HG02571 (cell line): ENCODE results near the gene CTSZ.
"Not testable (repeated sequence)": the region's sequence is repeated elsewhere in the genome, so short reads cannot be mapped to it uniquely, and the experiment has no call there.

Experiments
- ATAC-seq: cut with Tn5 transposase; IDR thresholded peaks from one replicate; pipeline ENCODE4 v1.9.1; 2021; ENCODE audit warnings: mild to moderate bottlenecking, moderate library complexity; ENCODE audit not compliant: unreplicated experiment

Gene CTSZ

DNA sequence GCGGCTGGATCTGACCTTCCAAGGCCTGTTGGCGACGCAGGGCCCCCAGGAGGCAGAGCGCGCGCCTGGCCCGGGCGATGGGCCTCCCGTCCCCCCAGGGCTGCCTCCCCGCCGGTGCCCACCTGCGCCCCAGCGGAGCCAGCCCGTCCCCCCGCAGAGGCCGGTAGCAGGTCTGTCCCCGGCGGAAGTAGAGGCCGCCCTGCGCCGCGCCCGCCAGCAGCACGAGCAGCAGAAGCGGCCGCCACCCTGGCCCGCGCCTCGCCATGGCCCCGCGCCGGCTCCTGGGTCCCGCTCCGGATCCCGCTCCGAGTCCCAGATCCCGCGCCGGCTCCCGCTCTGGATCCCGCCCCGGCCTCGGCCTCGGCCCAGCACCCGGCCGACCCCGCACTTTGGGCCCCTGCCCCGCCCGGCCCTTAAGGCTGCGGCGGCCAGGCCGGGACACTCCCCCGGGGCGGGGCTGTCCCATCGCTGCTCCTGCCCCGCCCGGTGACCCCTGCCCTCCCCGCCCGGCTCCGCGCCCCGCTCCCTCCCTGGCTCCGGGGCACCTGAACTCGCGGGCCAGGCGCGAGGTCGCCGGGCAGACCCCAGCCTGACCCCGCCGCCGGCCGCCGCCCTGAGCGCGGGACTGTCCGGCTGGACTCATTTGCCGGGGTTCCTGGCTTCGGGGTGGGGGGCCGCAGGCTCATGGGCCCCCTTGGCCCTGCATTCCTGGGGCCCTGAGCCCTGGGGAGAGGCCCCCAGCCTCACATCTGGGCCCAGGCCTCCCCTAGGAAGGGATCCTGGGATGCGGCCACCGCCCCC lies at the start of gene CTSZ:
Gene CTSZ, minus strand, starts transcription at position 391 of the 801 bp plus-strand sequence. Its CDS starts 126 bp downstream, at position 265.
- peak; percentile 34 for ATAC-seq

DNA sequence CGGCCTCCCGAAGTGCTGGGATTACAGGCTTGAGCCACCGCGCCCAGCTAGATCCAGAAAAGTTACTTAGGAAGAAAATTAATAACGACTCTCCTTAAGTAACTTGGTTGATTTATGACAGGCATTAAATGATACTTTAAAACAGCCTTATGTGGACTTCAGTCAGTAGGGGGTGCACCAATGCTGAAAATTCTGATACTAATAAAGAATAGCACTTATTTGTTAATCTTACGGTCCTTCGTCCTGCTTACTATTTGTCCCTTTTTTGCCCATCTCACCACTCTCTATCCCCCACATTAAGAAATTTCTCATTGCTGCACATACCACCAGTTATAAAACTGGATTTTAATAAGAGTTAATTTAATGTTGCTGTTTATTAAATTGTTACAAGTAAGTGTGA lies 48.2 kb upstream of the CTSZ start:
- ATAC-seq = no peak

DNA sequence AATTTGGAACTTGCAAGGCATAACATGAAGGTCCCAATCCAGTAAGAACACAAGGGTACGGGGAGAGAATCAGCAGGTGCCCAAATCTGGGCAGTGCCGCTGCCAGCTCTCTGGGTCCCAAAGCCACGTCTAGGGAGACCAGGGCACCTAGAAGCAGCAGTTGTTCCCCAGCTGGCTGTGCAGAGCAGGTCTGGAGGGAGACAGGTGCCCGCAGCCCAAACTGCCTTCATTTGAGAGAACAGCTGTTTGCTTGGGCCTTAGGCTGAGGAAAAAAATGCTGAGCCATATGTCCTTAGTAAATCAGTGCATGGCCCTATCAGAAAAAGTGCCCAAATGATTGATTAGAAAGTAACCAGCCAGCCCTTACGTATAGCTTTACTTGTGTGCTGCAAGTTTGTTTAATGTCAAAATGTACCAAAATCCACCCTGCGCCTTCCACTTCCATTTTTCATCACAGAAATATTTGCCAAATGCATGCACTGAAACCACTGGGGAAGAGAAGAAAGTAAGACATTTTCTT lies 44.7 kb upstream of the CTSZ start:
- ATAC-seq = no peak

DNA sequence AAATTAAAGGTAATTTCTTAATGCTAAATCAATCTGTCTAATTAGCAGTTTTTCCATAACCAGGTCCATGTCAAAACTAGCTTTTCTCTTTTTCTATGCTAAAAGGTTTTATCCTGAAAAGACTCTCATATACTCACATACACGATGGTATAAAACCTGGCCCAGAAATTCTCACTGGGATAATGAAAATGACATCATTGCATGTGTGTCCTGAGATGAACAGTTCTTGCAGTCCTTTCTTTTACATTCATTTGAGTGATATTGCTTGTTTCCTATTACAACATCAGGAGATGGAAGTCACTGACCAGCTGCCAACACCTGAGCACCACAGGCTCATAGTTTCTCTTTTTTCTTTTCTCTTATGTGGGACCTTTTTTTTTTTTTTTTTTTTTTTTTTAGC lies 43.4 kb upstream of the CTSZ start:
- no peak for ATAC-seq

DNA sequence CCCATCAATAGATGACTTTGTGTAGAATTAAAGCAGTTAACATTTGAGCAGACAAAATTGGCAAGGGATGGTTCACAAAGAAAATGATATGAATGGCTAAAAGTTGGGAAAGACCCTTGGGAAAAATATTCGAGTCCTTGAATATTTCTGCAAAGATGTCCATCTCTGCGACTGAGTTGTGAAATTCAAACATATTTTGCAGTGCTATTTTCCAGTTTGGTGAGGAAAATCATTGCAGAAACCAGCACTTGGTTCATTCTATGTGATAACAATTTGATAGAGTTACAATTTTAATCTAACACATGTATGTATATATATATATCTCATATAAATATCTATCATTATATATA lies 41.6 kb upstream of the CTSZ start:
- no peak for ATAC-seq

DNA sequence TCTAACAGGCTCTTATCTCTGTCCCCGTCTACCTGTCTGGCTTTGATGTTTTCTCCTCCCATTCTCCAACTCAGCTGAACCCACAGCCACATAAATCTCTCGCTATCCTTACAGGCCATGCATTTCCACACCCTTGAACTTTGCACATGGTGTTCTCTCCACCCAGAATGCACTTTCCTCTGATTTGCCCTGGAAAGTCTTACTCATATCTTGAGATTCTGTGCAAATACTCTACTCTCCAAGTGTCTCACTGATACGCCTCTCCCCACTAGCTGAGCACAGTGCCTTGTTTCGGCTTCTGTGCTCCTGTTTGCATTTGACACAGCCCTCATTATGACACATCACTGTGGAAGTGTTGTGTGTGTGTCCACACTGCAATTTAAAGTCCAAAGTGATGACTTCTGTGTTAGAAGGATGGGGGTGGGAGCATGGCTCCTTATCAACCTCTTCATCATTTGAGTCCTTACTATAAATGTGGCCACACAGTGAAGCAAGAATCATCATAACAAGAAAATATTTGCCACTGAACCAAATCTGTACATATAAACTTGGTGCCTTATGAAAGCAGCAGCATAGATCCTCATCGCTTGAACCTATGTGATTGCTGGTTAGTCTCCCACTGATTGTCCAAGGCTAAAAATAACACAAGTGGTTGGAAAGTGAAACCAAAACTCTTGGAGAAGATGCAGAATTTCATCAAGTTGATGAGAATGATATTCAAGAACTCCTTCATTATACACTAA lies 41.1 kb upstream of the CTSZ start:
- ATAC-seq = no peak

DNA sequence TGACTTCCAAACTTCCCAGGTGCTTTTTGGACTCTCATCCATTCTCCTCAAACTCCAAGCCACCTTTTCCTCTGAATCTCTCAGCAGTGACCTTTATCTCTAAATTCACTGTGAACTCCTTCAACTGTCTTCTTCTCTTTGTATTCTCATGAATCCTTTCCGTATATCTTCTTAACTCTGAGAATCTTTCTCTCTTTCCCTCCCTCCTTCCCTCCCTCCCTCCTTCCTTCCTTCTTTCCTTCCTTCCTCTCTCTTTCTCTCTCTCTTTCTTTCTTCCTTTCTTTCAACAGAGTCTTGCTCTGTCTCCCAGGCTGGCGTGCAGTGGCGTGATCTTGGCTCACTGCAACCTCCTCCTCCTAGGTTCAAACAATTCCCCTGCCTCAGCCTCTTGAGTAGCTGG lies 39.8 kb upstream of the CTSZ start:
- no peak for ATAC-seq

DNA sequence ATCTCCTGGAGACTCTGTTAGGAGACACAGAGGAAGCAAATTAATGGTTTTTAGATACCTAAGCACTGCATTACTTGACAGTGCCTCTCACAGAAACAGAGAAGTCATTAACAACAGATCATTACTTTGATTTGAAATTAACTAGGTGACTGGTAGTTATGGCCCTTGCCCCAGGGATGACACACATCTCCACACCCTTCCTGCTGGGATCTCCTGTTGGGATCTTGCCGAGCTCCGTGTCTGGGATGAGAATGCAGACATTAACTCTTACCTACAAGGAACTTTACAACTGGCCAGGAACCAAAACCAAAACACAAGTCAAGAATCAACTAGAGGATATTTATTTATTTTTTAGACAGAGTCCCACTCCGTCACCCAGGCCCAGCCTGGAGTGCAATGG lies 37.7 kb upstream of the CTSZ start:
- ATAC-seq = no peak

DNA sequence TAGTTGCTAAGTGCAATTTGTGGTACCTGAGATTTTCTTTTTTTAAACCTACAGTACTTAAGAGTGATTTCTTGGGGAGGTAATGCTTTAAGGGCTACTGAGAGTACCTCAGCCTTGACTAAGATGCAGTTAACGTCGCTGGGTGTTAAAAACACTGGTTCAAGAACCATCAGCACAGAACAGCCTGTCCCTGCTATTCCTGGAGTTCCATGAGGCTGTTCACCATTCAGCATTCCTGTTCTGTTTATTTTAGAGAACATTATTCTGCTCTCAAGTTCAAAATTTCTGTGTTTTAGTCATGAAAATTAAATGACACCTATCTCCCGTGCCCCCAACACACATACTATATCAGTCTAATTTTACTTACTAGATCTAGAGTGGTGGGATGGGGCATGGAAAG lies 37.2 kb upstream of the CTSZ start:
- no peak for ATAC-seq

DNA sequence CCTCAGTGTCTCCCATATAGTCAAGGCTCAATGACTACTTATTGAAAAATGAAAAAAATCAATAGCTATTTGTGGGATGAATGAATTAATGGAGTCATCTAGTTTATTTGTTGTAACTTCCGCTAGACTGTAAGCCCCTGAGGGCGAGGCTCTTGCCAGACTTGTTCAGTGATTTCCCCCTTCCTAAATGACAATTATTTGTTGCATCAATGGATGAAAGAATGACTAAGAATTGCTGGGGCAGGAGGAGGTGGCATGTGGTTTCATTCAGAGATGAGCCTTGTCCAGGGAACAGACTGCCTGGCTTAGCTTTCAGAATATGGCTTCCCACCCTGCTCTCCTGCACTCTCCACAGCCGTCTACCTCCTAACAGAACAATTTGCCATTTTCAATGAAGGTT lies 36.6 kb upstream of the CTSZ start:
- no peak for ATAC-seq

DNA sequence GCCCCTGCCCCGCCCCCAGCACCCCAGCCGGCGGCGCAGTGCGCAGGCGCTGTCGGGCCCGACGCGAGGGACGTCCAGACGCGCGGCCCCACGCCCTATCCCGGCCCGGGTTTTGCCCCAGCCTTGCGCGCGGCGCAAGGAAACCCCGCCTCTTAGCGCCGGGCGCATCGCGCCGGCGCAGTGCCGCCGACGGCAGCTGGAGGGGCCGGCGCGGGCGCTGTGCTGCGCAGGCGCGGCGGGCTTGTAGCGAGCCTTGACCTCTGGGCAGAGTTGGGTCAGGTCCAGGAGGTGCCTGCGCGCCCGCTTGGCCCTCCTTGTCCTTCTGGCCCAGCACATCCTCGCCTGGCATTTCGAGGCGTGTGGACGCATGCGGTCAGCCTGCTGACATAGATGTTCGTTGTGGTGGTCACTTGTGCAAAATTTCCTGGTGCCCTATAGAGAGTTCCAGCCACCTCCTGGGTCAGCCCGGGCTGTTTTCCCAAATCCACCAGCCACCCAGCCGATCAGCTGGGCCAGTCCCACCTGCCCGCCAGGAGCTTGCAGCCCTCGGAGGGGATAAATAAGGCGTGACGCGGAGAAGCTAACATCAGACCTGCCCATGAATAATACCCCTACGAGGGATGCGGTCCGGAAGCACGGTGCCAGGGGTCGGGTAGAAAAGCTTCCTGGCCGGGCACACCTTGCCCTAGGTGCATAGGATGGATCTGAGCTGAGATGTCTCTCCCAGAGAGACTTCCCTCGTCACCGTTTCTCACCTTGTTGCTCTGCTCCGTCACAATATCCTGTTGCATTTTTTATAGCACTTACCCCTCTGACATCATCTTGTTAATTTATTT lies 36.0 kb upstream of the CTSZ start:
- ATAC-seq = peak; percentile 92

DNA sequence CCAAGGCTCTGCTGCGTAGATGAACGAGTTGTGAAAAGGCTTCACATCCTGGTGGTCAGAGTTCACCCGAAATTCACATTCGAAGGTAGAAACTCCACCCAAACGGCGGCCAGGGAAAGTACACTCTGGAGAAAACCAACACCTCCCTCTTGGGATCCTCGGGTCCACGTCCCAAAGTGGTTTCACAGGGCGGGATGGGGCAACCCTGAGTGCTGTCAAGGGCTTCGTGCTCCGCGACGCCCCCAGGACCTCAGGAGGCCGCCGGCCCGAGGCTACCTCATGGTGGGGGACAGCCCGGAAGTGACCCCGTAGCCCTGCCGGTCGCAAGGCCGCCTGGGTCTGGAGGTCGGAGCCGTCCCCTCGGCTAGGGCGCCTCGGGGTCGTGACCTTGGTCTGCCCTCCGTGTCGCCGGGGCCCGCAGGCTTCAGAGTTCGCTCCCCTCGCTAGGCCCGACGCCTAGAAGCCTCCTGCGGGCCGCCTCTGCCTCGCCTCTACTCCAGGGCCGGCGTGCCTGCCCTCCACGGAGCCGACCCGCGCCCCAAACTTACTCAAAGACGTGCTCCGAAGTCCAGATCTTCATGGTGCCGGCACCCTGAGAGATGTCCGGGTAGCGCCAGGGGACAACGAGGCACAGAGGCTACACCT lies 35.2 kb upstream of the CTSZ start, which contains the start of gene PRELID3B:
Gene PRELID3B, minus strand, starts transcription at position 636 of the 645 bp plus-strand sequence. Its CDS starts 56 bp downstream, at position 580.
- ATAC-seq = peak; percentile 27

DNA sequence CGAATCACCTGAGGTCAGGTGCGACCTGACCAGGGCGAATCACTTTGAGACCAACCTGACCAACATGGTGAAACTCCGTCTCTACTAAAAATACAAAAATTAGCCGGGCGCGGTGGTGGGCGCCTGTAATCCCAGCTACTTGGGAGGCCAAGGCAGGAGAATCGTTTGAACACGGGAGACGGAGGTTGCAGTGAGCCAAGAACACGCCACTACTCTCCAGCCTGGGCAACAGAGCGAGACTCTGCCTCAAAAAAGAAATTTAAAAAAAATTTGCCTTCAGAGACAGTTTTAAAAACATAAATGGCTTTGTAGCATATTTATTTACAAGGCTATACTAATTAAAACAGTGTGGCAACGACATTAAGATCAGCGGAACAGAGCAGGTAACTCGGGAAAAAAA lies 34.4 kb upstream of the CTSZ start:
- not testable (repeated sequence) for ATAC-seq

DNA sequence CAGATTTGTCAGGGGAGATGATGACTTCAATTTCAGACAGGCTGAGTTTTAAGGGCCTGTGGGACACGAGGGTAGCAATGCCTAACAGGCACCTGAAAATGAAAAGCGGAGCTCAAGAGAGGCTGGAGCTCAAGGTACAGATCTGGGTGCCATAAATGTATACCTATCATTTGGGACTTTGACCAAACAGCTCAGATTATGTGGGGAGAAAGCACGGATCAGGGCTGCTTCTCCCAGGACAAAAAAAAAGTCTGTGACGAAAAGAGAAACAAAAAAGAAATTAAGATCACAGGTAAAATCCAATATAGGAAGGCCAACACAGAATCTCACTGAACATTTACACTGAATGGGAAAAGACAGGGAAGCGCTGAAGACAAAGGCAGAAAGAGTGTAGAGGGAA lies 33.6 kb upstream of the CTSZ start:
- ATAC-seq = no peak

DNA sequence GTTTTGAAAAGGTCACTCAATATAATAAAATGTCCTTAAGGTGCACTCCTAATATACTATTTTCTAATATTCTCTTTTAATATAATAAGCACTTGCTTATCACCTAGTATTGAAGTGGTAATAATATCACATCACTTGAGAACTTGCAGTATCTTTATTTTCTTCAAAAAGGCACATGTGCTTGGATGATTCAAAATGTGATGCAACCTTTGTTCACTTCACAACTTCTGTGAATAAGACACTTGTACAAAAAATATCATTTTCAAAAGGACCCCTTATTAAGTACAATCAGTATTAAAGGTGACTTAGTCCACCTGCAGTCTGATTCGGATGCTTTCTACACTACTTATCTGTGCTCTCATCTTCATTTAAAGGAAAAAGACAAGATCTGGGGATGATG lies 32.2 kb upstream of the CTSZ start:
- no peak for ATAC-seq

DNA sequence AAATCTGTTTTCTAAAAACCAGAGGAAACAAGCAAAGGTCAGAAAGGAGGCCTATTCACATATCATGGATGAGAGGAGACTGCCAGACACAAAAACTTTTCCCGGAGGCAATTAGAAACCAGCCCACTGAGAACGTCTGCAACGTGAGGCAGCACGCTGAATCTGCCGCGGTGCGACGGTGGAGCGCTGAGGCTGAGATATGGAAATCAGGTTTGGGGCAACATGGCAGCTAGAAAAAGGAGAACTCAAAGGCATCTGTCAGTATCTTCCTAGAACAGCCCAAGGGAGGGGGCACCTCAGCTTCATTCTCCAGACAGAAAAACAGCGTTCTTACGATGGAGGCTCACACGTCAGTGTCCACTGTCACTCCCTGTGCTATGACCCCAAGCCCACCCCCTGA lies 30.3 kb upstream of the CTSZ start:
- no peak for ATAC-seq

DNA sequence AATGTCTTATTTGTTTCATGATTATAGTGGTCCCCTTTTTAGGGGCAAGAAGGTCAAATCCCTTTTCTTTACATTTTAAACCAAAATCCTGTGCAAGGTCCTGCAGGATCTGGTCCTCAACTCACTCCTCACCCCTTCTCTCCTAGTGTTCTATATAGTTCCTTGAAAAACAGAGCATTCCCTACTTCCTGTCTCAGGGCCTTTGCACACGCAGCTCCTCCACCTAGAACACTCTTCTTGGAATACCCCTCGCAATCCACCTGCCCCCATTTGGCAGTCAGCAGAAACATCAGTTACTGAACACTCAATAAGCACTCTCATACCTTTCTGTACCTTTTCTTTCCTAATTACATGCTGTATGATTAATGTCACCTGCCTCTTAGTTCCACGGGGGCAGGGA lies 28.3 kb upstream of the CTSZ start:
- no peak for ATAC-seq

DNA sequence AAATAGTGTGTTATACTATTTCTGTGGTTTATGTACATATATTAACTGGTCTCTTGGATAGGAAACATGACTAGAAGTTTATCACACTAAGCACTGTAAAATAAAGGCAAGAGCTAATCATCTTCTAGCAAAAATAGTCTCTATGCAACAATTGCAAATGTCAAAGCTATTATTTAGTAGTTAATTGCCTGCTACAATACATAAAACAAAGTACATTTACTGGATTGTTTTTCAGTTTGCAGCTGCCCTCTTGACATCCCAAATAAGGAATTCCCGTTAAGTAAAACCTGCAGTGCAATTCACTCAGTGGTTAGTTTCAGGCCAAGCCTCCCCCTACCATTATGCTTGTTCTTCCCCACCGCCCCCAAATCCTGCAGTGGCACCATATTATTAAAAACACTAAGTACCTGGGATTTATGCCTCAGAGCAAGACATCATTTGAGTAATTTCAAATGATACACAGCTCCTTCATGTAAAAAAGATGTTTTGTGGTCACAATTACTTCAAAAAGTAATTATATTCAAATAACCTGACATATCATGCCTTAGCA lies 26.6 kb upstream of the CTSZ start:
- ATAC-seq = no peak

DNA sequence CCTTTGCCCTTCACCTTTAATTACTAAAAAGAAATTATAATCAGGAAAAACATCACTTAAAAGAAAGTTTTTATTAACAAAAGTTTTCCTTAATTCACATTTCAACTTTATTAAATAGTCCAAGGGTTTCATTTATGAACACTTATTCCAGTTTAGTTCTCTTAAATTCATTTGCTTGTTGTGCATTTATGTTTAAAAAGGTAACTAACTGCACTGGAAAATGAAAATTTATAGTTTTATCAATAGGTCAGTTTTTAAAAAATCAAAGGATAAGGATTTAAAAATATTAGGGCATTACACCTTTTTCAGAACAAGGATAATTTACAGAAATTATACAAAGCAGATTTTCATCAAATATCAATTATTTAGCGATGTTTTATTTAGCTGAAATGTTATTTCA lies 26.0 kb upstream of the CTSZ start:
- no peak for ATAC-seq

DNA sequence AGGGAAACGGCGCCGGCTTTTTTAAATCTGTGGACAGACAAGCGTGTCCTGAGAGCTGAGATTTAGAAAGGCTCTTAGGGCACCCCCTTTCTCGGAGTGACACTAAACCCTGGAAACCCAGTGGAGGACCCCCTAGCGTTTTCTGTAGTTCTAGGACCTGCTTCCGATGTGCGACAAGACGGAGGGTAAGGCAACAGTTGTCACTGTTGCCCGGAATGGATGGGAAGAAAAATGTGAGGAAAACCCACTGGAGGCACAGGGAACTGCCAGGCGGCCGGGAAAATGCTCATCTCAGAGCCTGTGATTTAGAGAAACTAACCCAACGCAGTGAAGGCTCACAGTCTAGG lies 25.6 kb upstream of the CTSZ start:
- no peak for ATAC-seq
